ENCODE data around the gene MFSD6.
"Not testable (repeated sequence)": the region's sequence is repeated elsewhere in the genome, so short reads cannot be mapped to it uniquely, and the experiment has no call there.

The MFSD6 gene

GRCh38 chr2:190505696-190506095 lies 97.5 kb downstream of the MFSD6 start:
- no peak for DNase-seq

DNA sequence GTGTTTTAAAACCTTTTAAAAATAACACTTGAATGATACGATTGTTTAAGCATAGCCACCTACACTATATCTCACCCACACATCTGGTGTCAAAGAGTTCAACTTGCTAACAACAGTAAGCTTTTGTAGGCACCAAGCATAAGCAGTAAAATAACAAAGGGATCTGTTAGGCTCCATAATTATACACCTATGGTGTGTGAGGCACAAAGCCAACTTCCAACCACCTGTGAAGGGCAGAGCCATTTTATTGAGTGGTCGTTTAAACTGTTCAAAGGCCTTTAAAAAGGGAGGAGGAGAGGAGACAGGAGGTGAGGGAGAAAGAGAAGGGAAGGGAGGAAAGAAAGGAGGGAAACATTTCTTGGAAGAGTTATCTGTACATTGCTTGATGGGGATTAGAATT lies 98.5 kb downstream of the MFSD6 start:
- no peak for DNase-seq

DNA sequence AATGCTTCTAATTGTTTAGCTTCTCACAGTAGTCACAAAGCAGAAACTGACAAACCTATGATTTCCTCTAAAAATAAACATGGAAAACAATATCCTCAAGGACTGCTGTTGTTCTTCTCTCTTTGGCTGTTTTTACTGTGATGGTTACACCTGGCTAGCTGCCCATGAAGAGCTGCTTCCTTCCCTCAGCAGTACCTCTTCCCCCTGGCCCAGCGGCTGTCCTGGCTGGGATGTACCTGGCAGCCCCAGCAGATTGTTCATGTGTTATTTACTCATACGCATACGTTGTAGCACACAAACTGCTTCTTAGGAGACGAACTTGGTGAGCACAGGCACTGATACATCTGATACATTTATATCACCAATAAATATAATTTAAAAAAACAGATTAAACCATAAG lies 99.0 kb downstream of the MFSD6 start:
- DNase-seq: no peak

- not testable (repeated sequence) for DNase-seq
Observed at GRCh38 chr2:190509895-190510294, 101.7 kb downstream of the MFSD6 start.

DNA sequence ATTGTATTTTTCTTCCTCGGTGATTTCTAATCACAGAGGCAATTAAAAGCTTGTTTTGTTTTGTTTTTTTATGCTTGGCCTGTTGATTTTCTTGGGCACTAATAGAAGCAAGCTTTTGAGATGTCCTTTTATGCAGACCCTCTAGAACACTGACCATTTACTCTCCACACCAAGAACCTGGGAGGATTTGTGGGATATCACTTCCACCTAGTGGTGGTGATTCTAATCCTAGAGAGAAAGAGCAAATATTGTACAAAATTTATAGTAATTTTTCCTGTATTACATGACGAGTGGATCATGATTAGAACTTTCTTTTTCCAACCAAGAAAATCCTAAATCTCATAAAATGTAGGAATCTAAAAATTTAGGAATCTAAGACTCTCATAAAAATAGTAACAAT lies 102.9 kb downstream of the MFSD6 start:
- DNase-seq: no peak

DNA sequence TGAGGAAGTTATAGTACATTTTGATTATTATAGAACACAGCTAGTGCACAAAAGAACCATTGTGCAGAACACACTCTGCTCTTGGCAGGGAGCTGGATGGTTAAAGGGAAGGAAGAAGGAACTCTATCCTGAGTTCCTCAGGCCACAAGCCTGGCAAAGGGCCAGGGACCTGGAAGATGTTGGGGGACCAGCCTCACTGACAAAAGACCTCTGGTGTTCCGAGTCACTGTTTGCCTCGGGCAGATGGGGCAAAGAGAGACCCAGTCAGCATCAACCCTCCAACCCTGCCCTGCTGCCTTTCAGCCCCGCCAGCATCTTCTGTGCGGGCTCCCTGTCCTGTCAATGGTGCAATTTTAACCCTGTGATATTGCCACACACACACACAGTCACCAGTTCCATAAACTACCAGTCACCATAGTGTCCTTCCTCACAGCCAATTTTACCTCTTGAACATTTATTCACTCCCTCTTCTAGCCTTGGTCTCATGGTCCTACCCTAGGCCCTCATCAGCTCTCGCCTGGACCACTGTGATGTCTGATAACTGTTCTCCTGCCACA lies 104.5 kb downstream of the MFSD6 start:
- no peak for DNase-seq

GRCh38 chr2:190513877-190514276 lies 105.7 kb downstream of the MFSD6 start:
- DNase-seq: no peak

GRCh38 chr2:190514676-190515075 lies 106.5 kb downstream of the MFSD6 start:
- no peak for DNase-seq

- no peak for DNase-seq
Observed at GRCh38 chr2:190515687-190516086, 107.5 kb downstream of the MFSD6 start.

DNA sequence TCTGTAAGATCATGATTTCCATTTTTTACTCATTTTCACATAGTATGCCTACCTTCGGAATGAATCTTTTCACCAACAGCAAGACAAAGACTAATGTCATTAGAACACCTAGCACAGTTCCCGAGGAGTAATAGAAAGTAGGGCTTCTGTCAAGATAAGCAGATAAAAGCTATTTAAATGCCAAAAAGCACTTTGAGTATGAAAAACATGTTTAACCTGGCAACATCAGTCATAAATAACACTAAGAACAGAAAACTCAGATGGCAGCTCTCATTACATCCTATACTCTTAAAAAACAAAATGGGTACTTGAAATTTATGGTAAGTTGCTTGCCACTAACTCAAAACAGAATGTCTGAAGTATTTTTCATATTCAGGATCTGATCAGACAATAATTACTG lies 109.3 kb downstream of the MFSD6 start:
- no peak for DNase-seq

DNA sequence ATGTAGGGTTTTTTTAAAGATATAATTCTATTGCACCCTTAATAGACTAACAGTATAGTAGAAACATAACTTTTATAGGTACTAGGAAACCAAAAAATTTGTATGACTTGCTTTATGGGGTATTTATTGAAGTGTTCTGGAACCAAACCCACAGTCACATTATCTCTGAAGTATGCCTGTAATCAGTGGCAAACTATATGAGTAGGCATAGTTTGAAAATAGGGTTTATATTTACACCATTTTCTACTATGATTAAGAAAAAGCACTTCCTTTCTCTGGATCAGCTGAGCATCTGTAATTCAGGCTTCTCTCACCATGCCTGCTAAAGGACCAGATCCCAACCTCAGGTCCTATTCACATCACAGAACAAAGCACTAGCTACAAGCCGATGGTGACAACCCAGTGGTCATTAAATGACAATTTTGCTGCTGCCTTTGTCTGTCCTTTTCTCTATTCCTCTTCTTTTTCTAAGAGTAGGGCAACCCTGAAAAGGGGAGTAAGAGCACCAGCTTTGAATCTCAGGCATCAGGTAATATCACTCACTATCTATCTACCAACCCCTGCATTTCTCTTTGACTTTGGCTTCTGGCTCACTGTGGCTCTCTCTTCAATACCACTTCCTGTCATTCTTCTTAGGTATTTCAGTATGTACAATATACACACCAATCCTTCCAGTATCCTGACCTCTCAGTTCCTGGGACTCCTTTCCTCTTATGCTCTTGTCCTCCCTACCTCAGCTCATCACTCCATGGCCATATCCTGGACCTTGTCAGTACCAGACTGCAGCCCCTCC lies 112.0 kb downstream of the MFSD6 start:
- DNase-seq: no peak

DNA sequence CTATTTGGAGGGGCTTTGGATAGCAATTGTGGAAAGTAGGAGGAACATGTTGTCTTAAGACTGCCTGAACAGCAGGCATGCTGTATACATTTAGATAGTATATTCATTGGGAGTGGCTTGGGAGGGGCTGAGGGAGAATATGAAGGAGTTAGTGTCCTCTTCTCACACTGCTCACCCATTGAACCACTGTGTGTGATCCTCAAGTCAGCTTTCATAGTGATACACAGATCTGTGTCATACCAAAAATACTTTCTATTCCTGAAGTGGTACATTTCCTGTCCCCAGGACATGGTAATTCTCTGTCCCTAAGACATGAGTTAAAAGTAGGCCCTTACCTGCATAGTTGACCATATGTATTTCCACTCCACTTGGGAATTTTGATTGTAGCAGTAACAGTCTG lies 116.8 kb downstream of the MFSD6 start:
- no peak for DNase-seq

DNA sequence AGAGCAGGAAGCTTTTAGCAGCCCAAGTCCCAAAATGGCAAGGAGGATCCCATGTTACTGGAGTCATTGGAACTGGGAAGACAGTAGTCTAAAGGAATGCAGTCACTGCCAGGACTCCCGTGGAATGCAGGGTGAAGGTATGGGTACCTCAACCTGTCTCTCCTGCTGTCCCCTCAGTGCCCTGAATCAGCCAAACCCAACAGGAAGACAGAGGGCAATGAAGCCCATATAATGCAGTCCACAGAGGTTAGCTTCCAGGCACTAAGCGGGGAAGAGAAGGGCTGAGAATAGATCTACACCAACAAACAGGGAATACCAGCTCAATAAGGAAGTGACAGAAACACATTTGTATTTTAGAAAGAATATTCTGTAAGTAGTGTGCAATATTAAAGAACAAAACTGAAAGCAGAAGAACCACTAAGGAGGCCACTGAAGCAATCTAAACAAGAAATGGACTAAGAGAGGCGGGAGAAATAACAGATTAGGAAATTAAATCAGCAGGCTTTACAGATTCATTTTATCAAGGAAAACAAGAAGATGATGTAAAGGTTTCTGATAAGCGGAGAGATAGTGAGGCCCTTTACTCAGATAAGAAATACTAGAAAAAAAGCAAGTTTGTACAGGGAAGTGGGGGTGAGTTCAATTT lies 118.1 kb downstream of the MFSD6 start:
- no peak for DNase-seq

DNA sequence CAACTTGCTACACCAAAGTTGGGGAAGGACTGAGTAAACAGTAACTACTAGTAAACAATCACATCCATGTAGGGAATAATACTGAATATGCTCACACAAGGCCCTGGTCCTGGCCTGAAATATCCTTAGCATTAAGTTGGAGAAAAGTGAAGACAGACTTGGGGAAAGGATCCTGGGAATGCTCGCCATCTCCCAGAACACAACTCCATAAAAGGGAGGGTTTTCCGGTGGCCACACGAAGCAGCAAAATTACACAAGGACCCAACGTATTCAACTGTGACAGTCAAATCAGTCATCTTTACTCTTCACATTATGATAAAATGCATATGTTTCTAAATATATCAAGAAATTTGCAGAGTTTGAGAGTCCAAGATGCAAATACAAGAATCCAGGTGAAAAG lies 119.1 kb downstream of the MFSD6 start:
- no peak for DNase-seq

GRCh38 chr2:190527918-190528317 lies 119.8 kb downstream of the MFSD6 start:
- no peak for DNase-seq

GRCh38 chr2:190528521-190529001 lies 120.4 kb downstream of the MFSD6 start:
- DNase-seq: no peak

DNA sequence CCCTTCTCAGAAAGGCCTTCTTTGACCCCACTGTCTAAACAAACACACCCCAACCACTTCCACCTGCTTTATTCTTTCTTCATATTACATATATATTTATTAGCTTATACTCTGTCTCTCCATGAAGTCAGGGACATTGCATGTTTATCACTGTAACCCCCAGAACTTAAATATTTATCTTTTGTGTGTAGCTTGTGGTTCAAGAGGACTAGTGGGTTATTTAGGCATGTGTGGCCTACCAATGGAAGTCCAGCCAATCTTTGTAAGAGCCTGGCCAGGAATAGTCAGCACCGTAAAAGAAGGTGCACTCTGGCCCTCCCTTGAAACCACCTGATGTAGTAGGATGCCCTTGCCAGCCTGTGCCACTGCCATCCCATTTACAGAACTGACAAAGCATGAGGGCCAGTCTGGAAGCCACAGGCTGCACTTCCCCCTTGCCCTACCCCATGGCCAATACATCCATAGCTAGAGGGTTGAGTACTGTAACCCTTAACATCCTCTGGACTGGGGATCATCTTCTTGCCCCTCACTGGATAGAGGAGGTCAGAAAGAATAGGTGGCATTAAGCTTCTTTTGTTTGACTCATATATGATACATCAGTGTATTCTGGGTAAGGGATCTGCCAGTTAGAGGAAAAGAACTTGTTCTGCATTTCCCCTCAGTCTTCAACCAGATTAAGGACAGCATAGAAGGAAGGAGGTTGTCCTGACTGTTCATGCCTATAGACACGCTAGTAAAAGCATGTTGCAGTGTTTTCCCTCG lies 121.5 kb downstream of the MFSD6 start:
- no peak for DNase-seq

DNA sequence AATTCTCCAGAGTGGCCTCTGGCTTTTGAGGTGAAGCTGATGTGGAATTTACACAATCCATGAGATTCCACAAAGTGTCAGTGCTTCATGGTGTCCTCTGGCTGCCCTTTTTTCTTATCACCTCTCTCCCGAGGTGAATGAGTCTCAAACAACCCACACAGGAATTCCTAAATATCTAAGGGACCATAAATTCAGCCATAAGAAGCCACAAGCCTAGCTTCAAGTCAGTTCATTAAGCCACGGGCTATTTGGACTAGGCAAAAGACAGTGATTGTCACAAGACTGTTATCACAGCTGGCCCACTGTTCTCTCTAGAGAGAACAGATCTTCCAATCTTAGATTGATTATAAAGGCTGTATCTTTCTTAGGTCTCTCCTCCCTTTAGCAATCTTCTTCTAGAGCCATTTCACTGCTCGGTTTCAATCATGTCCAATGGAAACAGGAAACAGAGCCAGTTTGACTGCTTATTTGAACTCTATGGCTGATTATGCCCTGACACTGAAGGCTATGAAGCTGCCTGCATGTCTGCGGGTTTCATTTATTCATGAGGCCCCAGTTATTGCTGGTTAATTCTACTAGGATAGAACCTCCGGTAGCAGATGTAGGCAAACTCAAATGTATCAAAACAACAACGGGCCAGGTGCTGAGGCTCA lies 122.2 kb downstream of the MFSD6 start:
- DNase-seq: no peak

GRCh38 chr2:190532581-190532980 lies 124.4 kb downstream of the MFSD6 start:
- no peak for DNase-seq

DNA sequence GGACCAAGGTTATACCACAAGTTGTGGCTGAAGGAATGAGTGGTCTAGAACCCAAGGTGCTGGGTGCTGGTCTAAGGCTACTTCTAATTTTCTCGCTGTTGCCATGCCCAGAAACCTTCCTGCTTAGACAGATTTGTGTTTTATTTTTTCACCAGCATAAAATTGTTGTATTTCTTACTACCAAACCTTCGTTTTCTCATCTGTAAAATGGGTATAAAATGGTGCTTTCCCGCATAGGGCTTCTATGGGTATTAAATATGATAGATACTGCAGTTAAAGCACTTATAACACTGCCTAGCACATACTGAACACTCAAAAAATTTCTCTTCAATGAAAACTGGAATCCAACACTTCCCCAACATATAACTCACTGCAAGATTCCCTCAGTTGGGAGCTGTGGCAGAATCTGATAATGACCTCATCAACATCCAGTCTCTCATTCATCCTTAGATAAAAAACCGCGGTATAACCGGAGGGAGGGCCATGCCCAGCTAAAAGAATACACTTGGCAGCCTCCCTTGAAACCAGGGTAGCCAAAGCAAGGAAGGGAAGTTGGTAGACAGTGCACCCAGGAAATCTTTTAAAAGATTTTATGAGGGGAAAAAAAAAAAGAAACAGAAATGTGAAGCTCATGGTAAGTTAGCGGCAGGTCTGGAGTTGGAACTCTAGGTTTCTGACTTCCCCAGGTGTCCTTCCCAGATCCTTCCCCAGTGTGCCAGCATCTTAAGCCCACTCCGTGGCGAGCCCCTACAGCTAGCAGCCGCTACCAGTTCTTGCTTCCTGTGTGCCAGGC lies 125.2 kb downstream of the MFSD6 start:
- no peak for DNase-seq

- peak; percentile 35 for DNase-seq
Observed at GRCh38 chr2:190533968-190534309, 125.8 kb downstream of the MFSD6 start.

All from left hindlimb (tissue), 1 donor.